Vagina (tissue), 2 donors: ENCODE measurements around the gene CBFA2T3.

Experiments used
- CTCF ChIP-seq, 3 experiments: fragments of 450-650 bp in 2 of 3; fragments of 200-600 bp in 1 of 3; sonication (generic) in 1 of 3; IDR thresholded peaks; one replicate each; pipeline ENCODE4 v1.5.1; 2017 to 2019; ENCODE audit warnings: antibody characterized with exemption in 3 of 3, mild to moderate bottlenecking in 2 of 3, moderate library complexity in 2 of 3
- POLR2AphosphoS5 ChIP-seq, 2 donors: sonication (generic); formaldehyde crosslinking; IDR thresholded peaks; one replicate each; pipeline ENCODE4 v1.9.0; 2017; ENCODE audit warnings: antibody characterized with exemption in 2 of 2, mild to moderate bottlenecking in 2 of 2, low read depth in 1 of 2; ENCODE audit not compliant: insufficient read depth in 1 of 2

DNA sequence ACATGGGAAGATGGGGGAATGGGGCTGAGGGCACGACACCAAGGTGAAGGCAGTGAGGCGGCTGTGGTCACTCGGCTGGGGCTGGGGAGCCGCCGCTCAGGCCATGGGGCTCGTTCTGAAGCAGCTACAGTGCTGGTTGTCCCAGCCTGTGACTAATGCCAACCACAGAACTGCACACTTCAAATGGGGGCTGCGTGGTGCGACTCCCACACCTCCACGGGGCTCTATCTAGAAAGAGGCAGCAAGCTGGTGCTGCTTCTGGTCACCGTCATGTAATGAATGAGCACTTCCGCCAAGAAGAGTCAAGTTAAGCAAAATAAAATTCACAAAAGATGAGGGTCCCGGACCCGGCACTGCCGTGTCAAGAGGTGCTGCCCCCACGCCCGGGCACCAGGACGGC is 140.2 kb downstream of the CBFA2T3 start:
- TF ChIP-seq POLR2AphosphoS5 (IDR thresholded peaks at IDR 0.05; ENCODE audit: insufficient read depth in 1 of 2, low read depth in 1 of 2) = no peak
- no peak for TF ChIP-seq CTCF (IDR thresholded peaks at IDR 0.05)
